Myocyte (in vitro differentiated cells): ENCODE results near the gene CTNNA1. TPM values are rescaled to one million over a fixed set of nuclear protein-coding genes. Genes with fewer than 3 reads are reported as not detected.
"Not testable (repeated sequence)": the region's sequence is repeated elsewhere in the genome, so short reads cannot be mapped to it uniquely, and the experiment has no call there.

ENCODE experiments used
- DNase-seq: peaks from one replicate; pipeline ENCODE4 v3.0.0-alpha.2; 2012; ENCODE audit warnings: low read depth
- total RNA-seq: library from RNA; depleted of rRNA; stranded (reverse); fragments of >200 nt; gene quantifications from 2 replicates; pipeline ENCODE4 v1.2.3, GENCODE V29; 2014

CTNNA1 gene
- total RNA-seq, 1 donor from 2014 or later = 787 TPM

- DNase-seq = no peak
These were observed 54.0 kb downstream of the CTNNA1 start for GRCh38 chr5:138807182-138807581.

GRCh38 chr5:138809391-138809790 is 56.2 kb downstream of the CTNNA1 start:
- no peak for DNase-seq

- not testable (repeated sequence) for DNase-seq
These were observed 57.6 kb downstream of the CTNNA1 start for GRCh38 chr5:138810861-138811260.

- DNase-seq = no peak
These were observed 62.3 kb downstream of the CTNNA1 start for GRCh38 chr5:138815529-138815928.

- no peak for DNase-seq
These were observed 64.0 kb downstream of the CTNNA1 start for GRCh38 chr5:138817241-138817640.

GRCh38 chr5:138819081-138819480 is 65.9 kb downstream of the CTNNA1 start:
- DNase-seq = peak; percentile 95

DNA sequence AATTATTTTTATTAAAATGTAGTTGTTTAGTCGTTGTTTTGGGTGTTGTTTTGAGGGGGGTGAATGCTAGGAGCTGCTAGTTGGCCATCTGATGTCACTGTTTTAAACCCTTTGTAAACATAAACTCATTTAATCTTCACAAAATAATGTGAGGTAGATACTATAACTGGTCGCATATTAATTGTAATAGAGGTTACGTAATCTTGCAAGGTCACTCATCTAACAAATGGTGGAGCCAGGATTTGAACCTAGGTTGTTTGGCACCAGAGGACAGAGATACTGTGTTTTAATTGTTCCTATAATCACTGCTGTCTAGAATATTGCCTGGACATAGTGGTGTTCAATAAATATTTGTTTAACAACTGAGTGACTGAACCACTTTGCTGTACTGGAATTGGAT is 67.5 kb downstream of the CTNNA1 start:
- DNase-seq = no peak

- DNase-seq = no peak
These were observed 71.3 kb downstream of the CTNNA1 start for GRCh38 chr5:138824516-138824915.

DNA sequence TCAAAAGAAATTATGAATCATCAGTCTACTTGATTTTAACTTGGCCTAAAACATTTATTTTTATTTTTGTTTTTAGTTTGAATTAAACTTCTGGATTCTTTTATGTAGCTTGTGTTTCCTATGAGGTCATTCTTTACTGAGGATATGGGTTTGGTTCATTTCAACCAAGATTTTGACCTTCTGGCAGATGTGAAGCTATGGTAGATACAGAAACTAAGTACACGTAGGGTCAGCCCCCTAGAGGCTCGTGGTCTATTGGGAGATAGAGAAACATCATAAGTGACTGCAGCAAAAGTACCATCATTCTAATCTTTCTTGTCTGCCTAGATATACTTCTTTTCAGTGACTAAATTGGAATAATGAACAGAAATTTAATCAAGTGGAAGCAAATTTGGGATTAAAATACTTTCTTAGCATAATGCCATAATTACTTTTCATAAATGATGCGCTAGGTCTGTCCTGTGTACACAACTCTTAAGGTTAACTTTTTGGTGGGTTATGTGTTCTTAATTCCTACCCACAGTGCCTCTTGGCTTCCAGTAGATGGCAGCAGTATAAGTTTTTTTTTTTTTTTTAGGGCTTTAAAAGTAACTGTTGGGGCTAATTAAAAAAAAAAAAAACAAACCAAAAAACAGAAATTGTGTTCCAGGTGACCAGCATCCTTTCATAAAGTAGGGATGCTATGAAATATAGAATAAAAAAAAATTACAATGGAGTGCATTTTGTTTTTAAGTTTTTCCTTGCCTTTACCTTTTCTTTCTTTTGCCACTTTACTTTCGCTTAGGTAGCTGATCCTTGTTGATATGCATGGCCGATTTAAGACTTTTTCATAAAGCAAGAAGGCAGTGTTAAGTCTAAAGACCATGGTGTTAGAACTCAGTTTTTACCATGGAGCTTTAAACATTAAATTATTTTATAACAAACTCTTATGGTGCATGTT is 72.0 kb downstream of the CTNNA1 start:
- DNase-seq = no peak

DNA sequence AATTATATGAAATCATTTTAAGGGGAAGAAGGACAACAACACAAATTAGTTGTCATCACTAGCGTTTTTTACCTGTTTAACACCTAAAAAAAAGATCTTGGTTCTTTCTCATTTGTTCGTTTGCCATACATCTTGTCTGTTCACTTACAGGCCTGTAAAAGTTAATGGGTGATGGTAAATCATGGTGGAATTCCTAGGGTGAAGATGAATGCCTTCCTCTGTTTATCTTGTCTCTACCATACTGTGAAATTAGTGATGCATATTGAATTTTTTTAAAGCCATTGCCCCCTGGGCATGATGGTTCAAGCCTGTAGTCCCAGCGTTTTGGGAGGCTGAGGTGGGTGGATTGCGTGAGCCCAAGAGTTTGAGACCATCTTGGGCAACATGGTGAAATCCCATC is 75.3 kb downstream of the CTNNA1 start:
- DNase-seq = no peak

- no peak for DNase-seq
These were observed 76.1 kb downstream of the CTNNA1 start for GRCh38 chr5:138829341-138829740.

DNA sequence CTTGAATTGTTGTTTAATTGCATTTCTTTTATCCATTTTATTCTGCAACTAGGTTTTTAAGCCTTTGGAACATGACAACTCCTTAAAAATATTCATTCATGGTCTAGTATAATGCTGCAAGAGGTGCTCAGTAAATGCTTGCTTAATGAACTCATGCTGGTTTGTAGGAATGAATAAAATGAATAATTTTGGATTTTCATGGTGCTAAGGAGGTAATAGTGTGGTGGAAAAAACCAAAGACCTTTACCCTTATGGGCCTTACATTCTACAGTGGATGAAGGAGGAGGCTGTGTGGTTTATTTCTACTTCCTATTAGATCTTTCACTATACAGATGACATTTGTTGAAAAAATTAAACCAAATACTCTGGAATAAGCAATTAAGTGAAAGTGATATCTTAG is 78.5 kb downstream of the CTNNA1 start:
- DNase-seq = no peak

DNA sequence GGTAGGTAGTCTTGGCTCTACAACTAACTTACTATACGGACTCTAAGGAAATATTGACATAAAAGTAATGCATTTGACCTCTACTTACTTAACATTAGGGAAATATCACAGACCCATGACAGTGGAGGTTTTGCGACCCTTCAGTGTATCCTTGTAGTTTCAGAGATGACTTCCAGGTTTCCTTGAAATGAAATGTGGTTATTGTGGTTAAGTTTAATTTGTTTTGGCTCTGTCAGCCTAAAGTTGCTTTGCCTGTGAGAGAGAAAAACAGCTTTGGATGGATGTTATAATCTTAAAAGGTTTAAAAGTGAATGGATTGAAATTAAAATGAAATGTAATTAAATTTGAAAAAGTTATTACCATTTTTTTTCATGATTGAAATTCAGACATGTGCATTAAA is 79.0 kb downstream of the CTNNA1 start:
- peak; percentile 31 for DNase-seq

GRCh38 chr5:138833080-138833479 is 79.9 kb downstream of the CTNNA1 start:
- no peak for DNase-seq

- DNase-seq = no peak
These were observed 80.7 kb downstream of the CTNNA1 start for GRCh38 chr5:138833726-138834480.

DNA sequence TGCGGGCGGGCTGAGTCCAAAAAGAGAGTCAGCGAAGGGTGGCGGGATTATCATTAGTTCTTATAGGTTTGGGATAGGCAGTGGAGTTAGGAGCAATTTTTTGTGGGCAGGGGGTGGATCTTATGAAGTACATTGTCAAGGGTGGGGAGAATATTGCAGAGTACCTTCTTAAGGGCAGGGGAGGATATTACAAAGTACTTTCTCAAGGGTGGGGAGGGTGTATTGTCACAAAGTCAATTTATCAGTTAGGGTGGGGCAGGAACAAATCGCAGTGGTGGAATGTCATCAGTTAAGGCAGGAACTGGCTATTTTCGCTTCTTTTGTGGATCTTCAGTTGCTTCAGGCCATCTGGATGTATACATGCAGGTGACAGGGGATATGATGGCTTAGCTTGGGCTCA is 81.6 kb downstream of the CTNNA1 start:
- not testable (repeated sequence) for DNase-seq

DNA sequence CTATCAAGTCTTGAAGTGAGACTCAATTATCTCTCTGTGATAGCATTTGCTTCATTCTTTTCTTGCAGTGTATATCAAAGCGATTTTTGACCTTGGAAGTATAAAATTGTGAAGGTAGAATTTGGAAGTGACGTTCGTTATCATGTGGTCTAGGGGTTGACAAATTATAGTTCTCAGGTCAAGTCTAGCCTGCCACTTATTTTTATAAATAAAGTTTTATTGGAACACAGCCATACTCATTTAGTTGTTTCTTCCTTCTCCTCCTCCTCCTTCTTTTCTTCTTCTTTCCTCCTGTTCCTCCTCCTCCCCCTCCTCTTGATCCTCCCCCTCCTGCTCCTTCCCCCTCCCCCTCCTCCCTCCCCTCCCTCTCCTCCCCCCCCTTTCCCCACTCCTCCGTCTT is 83.9 kb downstream of the CTNNA1 start:
- no peak for DNase-seq

GRCh38 chr5:138840103-138840502 is 86.9 kb downstream of the CTNNA1 start:
- no peak for DNase-seq

GRCh38 chr5:138841531-138841930 is 88.3 kb downstream of the CTNNA1 start:
- DNase-seq = no peak

GRCh38 chr5:138843316-138844124 is 90.3 kb downstream of the CTNNA1 start:
- no peak for DNase-seq

DNA sequence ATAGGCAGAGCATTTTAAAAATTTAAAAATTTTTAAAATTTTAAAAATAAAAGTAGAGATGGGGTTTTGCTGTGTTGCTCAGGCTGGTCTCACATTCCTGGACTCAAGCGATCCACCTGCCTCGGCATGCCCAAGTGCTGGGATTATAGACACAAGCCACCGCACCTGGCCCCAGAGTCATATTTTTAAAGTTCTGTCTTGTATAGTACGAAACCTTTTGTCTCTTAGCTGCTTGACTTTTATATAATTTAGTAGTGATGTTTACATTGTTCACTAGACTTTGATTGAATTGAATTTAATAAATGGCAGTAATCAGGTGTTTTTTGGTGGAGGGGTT is 90.9 kb downstream of the CTNNA1 start:
- no peak for DNase-seq
